ENCODE measurements around the gene PHACTR3. TPM values are rescaled to one million over a fixed set of nuclear protein-coding genes. Genes with fewer than 3 reads are reported as not detected.

The PHACTR3 gene
- polyA plus RNA-seq, 2 of the 4 experiments (the other 2 are of a cell fraction) = not detected

- DNase-seq (ENCODE audit: low read depth in 1 of 2, low spot score in 1 of 2) = no peak
- Histone ChIP-seq H3K4me2 (no peak overlapping the region), H3K9me3 (no peaks in the 10 kb centered on the region), H3K27ac (no peak overlapping the region), H3K4me3 (no peak overlapping the region), H3K4me1 (no peaks in the 10 kb centered on the region)
- no peak for TF ChIP-seq KDM5A (IDR thresholded peaks at IDR 0.05)
- TF ChIP-seq TP53 (CRISPR knock-in tag; IDR thresholded peaks at IDR 0.05) = no peak
- TF ChIP-seq CBX2 (IDR thresholded peaks at IDR 0.05; ENCODE audit: borderline replicate concordance, low read depth) = no peak
- TF ChIP-seq MAX (IDR thresholded peaks at IDR 0.05) = no peak
- no peak for TF ChIP-seq JUNB (IDR thresholded peaks at IDR 0.05)
- no peak for TF ChIP-seq HOXA7 (CRISPR knock-in tag; IDR thresholded peaks at IDR 0.05)
- CTCF ChIA-PET = no interaction called here
- ATAC-seq = no peak
- POLR2A ChIA-PET = no interaction called here
- WGBS (ENCODE audit: missing lambda C conversion rate) = 59% methylated on average over 9 of the region's 11 CpGs
- no peak for FAIRE-seq
These were observed 140.4 kb downstream of the PHACTR3 start for GRCh38 chr20:59744756-59745155.

- no peak for ATAC-seq
- Histone ChIP-seq H3K4me1 (no peaks in the 10 kb centered on the region), H3K27ac (no peak overlapping the region), H3K4me2 (no peak overlapping the region), H3K4me3 (no peak overlapping the region), H3K9me3 (no peaks in the 10 kb centered on the region)
- no peak for DNase-seq (ENCODE audit: low read depth in 1 of 2, low spot score in 1 of 2)
- WGBS (ENCODE audit: missing lambda C conversion rate) = 37% methylated on average over 9 of the region's 9 CpGs
- CTCF ChIA-PET = interaction anchor here (0.6 to 10.5 kb wide), 2 partner anchors 17 to 146 kb away, joined by 3 to 118 read pairs; no protein-coding TSS in a partner anchor
- POLR2A ChIA-PET = no interaction called here
- no peak for FAIRE-seq
- TF ChIP-seq KDM5A (IDR thresholded peaks at IDR 0.05) (no peak), ELK1 (IDR thresholded peaks at IDR 0.05; ENCODE audit: low read depth, low read length) (no peak), RARB (CRISPR knock-in tag; IDR thresholded peaks at IDR 0.05) (no peak), RAD21 (conservative IDR thresholded peaks at IDR 0.05 in 1 of 2, IDR thresholded peaks at IDR 0.05 in 1 of 2) (no peak), MAX (IDR thresholded peaks at IDR 0.05) (no peak), USF2 (IDR thresholded peaks at IDR 0.05) (no peak), MAZ (IDR thresholded peaks at IDR 0.05; ENCODE audit: borderline replicate concordance, low read depth, low read length) (no peak), CHD4 (IDR thresholded peaks at IDR 0.05; ENCODE audit: borderline replicate concordance) (no peak), HMGXB4 (CRISPR knock-in tag; IDR thresholded peaks at IDR 0.05; ENCODE audit: borderline replicate concordance) (no peak), HES2 (IDR thresholded peaks at IDR 0.05) (no peak), EP300 (IDR thresholded peaks at IDR 0.05) (no peak), EHF (CRISPR knock-in tag; IDR thresholded peaks at IDR 0.05) (no peak), ZNF302 (CRISPR knock-in tag; IDR thresholded peaks at IDR 0.05) (no peak), MAFK (IDR thresholded peaks at IDR 0.05; ENCODE audit: partially characterized antibody) (no peak)
These were observed 140.9 kb downstream of the PHACTR3 start for GRCh38 chr20:59745201-59745600.

GRCh38 chr20:59745716-59746115 lies 141.4 kb downstream of the PHACTR3 start:
- Histone ChIP-seq H3K27ac (no peak overlapping the region), H3K4me2 (no peak overlapping the region), H3K4me1 (no peaks in the 10 kb centered on the region), H3K4me3 (no peak overlapping the region), H3K9me3 (no peaks in the 10 kb centered on the region)
- ChIA-PET CTCF (interaction anchor here (0.6 to 10.5 kb wide), 2 partner anchors 17 to 146 kb away, joined by 3 to 118 read pairs; no protein-coding TSS in a partner anchor), POLR2A (no interaction called here)
- ATAC-seq (no peak), DNase-seq (ENCODE audit: low read depth in 1 of 2, low spot score in 1 of 2) (no peak), FAIRE-seq (no peak)
- TF ChIP-seq BCL3 (IDR thresholded peaks at IDR 0.05) = no peak
- TF ChIP-seq ELK1 (IDR thresholded peaks at IDR 0.05; ENCODE audit: low read depth, low read length) = no peak
- TF ChIP-seq EP300 (IDR thresholded peaks at IDR 0.05) = no peak
- no peak for TF ChIP-seq HMGXB4 (CRISPR knock-in tag; IDR thresholded peaks at IDR 0.05; ENCODE audit: borderline replicate concordance)
- TF ChIP-seq CBX8 (IDR thresholded peaks at IDR 0.05) = no peak
- no peak for TF ChIP-seq EHMT2 (IDR thresholded peaks at IDR 0.05; ENCODE audit: low read depth)
- 29% methylated on average over 6 of the region's 8 CpGs for WGBS (ENCODE audit: missing lambda C conversion rate)

All from A549 (cell line).